Retinal pigment epithelial cell (primary cell): ENCODE data around the gene HAPSTR1.
A peak's percentile ranks its signal among the peaks of the same experiment; 100 is the strongest.

Source experiments
- DNase-seq: peaks from one replicate; pipeline ENCODE4 v3.0.0-alpha.2; 2010; ENCODE audit warnings: low read depth
- H3K4me3 ChIP-seq: 2 replicates; pipeline ENCODE4 v1.5.1; 2011; ENCODE audit warnings: mild to moderate bottlenecking, low read length, control low read depth, moderate library complexity
- CTCF ChIP-seq: conservative IDR thresholded peaks from 2 replicates; pipeline ENCODE4 v1.5.1; 2011; ENCODE audit warnings: low read depth, low read length, control low read depth, inconsistent platforms

HAPSTR1 gene

DNA sequence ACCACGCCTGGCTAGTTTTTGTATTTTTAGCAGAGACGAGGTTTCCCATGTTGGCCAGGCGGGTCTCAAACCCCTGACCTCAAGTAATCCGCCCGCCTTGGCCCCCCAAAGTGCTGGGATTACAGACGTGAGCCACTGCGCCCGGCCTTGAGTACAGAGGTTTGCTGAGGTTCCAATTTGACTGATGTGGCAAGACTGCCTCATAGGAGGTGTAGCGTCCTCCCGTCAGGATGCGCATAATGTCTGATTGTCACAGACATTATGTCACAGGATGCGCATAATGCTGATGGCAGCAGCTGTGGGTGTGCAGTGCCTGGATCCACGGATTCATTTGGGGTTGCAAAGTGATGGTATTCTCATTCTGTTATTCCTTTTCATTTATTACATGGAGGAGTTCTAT lies 45.2 kb downstream of the HAPSTR1 start:
- no peak overlapping the region for H3K4me3 ChIP-seq
- no peak for TF ChIP-seq CTCF
- no peak for DNase-seq

DNA sequence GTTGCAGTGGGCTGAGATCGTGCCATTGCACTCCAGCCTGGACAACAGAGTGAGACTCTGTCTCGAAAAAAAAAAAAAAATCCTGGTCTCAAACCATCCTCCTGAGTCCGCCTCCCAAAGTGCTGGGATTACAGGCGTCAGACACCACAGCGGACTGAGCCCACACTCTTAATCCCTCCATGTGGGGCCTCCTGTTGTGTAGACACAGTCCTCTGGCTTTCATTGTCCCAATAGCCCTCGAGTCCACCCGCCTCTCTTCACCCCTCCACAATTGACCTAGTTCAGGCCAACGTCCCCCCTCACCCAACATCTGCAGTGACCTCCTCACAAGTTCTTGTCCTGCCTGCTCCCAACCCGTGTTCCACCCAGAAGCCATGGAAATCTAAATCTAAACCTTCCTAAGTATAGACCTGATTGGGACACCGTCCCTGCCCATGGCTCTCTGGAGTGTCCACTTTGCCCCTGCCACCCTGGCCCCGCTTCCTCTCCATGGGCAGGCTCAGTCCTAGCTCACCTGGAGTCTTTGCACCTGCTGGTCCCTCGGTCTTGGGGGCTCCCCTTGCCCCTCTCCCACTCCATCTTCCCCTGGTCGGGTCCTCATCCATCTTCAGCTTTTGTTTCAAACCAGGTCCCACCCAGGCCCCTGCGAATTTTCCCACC lies 46.7 kb downstream of the HAPSTR1 start:
- no peak overlapping the region for H3K4me3 ChIP-seq
- DNase-seq = no peak
- TF ChIP-seq CTCF = no peak

DNA sequence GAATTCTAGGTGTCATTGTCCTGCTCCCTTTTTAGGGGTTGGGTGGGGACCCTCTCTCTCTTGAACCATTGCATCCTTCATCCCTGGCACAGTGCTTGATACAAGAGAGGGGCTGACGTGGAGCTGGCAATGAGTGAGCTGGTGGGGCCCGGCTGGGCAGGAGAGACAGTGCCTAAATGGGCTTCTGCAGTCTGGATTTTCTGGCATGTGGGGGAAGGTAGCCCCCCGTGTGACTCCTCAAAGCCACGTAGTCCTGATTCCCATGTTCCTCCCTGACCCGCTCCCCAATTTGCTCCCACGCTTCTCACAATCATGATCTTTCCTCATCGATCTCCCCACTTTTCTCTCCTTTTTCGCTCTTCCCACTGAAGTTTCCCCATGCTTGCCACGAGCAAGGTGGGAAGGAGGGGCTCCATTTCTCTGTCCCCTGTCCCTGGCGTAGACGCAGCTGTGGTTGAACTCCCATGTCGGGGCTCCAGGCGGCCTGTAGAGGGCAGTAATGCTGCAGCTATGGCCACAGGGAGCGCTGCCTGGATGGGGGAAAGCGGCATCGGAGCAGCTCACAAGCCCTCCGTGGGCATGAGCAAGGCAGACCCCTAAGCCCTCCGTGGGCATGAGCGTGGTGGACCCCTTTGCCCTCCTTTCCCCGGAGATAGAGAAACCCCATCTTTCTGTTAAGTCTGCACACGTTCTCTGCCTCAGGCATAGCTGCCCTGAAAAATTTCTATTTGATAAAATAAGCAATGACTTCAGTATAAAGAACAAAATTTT lies 47.5 kb downstream of the HAPSTR1 start:
- peak overlapping the region; percentile 28 for H3K4me3 ChIP-seq
- DNase-seq = no peak
- TF ChIP-seq CTCF = peak; percentile 99

DNA sequence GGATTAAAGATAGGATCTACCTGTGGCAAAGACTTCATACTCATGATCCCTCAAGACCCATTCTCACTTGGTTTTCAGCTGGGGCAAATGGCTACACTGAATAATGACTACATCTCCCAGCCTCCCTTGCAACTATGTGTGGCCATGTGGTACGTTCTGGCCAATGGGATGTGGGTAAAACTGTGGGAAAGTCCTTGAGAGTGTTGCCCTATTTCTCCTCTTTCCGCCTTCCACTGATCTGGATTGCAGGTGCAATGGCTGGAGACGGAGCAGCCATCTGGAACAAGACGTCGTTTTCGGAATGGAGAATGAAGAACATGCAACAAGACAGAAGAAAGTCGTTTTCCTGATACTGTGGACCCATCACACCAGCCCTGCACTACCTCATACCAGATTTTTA lies 48.5 kb downstream of the HAPSTR1 start:
- no peak for TF ChIP-seq CTCF
- no peak overlapping the region for H3K4me3 ChIP-seq
- no peak for DNase-seq
